ENCODE measurements around the gene FOXD2.

The FOXD2 gene

GRCh38 chr1:47440599-47441081, 2.8 kb downstream of the FOXD2 start:
- no peak for DNase-seq (ENCODE audit: low read depth)
- no peak overlapping the region for H3K4me3 ChIP-seq (ENCODE audit: low read length)
- no peak for TF ChIP-seq CTCF (conservative IDR thresholded peaks at IDR 0.05; ENCODE audit: low read length)

- no peak for DNase-seq (ENCODE audit: low read depth)
- no peak overlapping the region for H3K4me3 ChIP-seq (ENCODE audit: low read length)
- TF ChIP-seq CTCF (conservative IDR thresholded peaks at IDR 0.05; ENCODE audit: low read length) = no peak
Observed at GRCh38 chr1:47441450-47442106, 3.7 kb downstream of the FOXD2 start.

DNA sequence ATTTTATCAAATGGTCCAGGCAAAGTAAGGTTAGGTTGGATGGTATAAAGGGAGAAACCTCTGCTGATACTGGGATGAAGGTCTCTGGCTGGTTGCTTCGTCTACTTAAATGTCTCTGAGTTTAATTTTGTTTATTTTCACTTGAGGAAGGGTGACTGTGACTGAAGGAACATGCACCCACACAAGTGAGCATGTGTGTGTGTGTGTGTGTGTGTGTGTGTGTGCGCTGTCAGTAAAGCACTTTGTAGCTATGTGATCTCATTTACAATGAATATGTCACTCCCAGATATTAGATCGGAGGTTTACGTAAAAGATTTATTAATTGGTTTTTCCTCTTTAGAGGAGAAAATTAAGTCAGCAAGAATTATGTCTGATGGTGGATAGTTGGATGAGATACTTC, 4.4 kb downstream of the FOXD2 start:
- TF ChIP-seq CTCF (conservative IDR thresholded peaks at IDR 0.05; ENCODE audit: low read length) = no peak
- DNase-seq (ENCODE audit: low read depth) = no peak
- no peak overlapping the region for H3K4me3 ChIP-seq (ENCODE audit: low read length)

DNA sequence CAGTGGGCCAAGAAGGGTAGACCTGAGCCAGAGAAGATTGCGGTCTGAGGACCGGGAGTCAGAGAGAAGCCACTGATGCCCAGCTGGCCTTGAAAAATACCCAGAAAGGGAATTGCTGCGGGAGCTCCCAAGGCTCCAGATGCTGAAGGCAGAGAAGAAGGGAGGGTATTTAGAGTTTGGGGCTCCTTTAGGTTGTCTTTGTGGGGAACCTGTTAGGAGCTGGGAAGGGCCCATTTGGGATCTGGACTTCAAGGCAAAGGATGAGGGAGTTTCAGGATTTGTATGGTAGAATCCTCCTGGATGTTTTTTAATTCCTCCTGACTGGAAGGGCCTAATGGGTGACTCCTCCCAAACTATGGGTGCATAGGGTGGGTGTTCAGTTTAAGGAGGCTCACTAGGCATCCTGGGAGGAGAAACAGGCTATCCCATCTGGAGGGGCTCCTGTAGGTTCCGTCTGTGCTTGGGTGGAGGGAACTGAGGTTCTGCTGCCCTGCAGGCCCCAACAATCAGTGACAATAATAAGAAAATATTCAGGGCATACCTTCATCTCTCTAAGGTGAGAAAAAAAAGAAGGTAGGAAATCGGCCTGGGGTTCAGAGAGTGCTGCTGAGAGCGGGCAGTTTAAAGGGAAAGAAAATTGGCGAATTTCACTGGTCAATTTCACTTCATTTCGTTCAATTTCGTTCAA, 5.1 kb downstream of the FOXD2 start:
- H3K4me3 ChIP-seq (ENCODE audit: low read length) = no peak overlapping the region

GRCh38 chr1:47443530-47444296, 5.9 kb downstream of the FOXD2 start:
- no peak overlapping the region for H3K4me3 ChIP-seq (ENCODE audit: low read length)
- TF ChIP-seq CTCF (conservative IDR thresholded peaks at IDR 0.05; ENCODE audit: low read length) = no peak
- DNase-seq (ENCODE audit: low read depth) = no peak

More for the DNA sequence above, 5.1 kb downstream of the FOXD2 start:
- TF ChIP-seq CTCF (conservative IDR thresholded peaks at IDR 0.05; ENCODE audit: low read length) = no peak
- DNase-seq (ENCODE audit: low read depth) = no peak

- no peak for TF ChIP-seq CTCF (conservative IDR thresholded peaks at IDR 0.05; ENCODE audit: low read length)
- no peak for DNase-seq (ENCODE audit: low read depth)
- H3K4me3 ChIP-seq (ENCODE audit: low read length) = no peak overlapping the region
Observed at GRCh38 chr1:47444297-47444561, 6.4 kb downstream of the FOXD2 start.

Data from AG10803 (cell line).